CD4-positive, alpha-beta T cell treated with Interleukin-2 at 100 ng/mL for 4 hours (primary cell): Measurements from ENCODE around the gene OR8A1.

Experiments
- DNase-seq: peaks from one replicate; pipeline ENCODE4 v3.0.0-alpha.2; 2020; ENCODE audit warnings: low spot score

OR8A1 gene

DNA sequence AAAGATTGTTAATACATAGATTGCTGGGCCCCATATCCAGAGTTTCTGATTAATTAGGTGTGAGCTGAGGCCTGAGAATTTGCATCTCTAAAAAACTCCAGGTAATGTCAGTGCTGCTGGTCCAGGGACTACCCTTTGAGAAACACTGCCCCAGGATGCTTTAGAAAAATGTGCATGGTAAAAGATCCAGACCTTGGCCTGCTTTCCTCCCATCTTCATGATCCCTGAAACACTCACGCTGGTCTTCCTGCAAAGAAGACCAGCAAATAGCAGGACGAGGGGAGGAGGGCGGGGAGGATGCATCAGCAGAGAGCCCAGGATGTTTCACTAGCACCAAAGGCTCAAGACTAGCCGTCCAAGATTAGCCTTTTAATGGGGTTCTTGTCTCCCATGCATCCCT lies at the start of gene OR8A1:
Gene OR8A1 (plus strand): TSS at position 301 of the 400 bp plus-strand sequence. CDS start 123 bp downstream, outside the sequence.
- no peak for DNase-seq

GRCh38 chr11:124520550-124520854 lies 49.3 kb upstream of the OR8A1 start:
- no peak for DNase-seq

GRCh38 chr11:124533626-124534025 lies 36.2 kb upstream of the OR8A1 start:
- DNase-seq: no peak

GRCh38 chr11:124534051-124534450 lies 35.7 kb upstream of the OR8A1 start:
- DNase-seq: no peak

GRCh38 chr11:124535552-124536232 lies 34.1 kb upstream of the OR8A1 start:
- DNase-seq: no peak

DNA sequence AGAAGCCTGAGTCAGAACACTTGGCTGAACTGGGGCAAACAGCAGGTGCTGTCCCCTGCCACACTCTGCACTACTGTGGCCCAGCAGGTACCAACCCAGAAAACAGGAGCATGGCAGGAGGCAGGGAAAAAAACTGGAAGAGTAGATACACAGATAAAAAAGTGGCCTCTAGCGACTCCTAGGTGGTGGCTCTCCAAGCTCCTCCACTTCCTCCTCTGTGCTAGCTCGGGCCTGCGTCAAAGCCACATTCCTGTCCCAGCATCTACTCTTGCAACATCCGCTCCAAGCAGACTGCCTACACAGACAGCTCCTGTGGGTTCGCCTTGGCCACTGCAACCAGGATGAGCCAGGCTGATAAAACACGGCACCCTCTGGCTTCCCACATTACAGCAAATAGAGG lies 33.3 kb upstream of the OR8A1 start:
- DNase-seq: no peak

DNA sequence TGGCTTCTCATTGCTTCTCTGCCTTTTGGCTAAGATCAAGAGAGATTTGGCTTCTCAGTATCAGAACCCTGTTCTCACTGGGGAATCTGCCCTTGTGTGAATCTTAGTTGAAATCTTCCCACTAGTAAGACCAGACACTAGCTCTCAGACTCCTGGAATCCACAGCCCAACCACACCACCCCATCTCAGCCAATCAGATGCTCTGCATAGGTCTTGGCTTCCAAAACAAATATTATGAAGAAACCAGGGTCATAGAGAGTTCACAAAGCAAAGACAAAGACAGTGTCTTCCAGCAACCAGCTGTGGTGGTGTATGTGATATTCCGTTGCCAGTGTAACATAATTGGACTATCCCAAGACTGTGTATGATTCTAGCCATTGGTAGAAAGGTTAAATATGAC lies 31.8 kb upstream of the OR8A1 start:
- no peak for DNase-seq

DNA sequence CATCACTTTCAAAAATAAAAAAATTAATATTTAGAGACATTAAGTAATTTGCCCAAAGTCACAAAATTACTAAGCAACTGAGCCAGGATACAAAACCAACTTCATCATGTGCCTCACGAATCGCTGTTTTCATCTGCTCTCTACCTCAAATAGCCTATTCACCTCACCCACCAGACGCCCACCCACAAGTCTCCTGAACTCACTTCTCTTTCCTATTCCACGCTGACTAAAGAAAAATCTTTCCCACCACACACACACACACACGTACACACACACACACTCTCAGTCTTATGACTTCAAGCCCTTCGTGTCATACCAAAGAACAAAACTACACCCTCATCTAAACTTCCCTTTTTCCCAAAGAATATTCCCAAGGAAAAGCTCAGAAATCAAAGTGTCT lies 28.6 kb upstream of the OR8A1 start:
- no peak for DNase-seq

- DNase-seq: no peak
These were observed 26.7 kb upstream of the OR8A1 start for GRCh38 chr11:124543145-124543544.

DNA sequence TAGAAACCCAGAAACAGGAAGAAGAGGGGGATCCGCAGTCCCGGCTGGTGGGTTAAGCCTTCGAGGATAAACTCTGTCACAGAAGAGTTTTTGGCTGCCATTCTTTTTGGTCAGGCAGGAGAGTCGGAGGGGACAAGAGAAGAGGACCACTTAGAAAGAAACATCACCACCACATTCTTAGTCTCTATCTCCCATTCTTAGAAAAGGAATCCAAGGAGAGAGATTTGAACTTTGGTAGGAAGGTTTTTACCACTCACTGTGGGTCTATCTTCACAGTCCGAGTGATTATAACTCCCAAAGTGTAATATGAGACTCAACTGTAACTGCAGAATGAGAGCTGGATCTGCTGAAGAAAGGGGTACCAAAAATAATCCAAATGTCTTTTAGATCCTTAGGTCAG lies 26.2 kb upstream of the OR8A1 start, which contains the start of gene OR8B12:
Gene OR8B12 (minus strand): TSS at position 101 of the 400 bp plus-strand sequence. CDS start 0 bp downstream, at position 101.
- no peak for DNase-seq

GRCh38 chr11:124551189-124551588 lies 18.6 kb upstream of the OR8A1 start:
- DNase-seq: no peak

- no peak for DNase-seq
These were observed 17.8 kb upstream of the OR8A1 start for GRCh38 chr11:124551987-124552386.

DNA sequence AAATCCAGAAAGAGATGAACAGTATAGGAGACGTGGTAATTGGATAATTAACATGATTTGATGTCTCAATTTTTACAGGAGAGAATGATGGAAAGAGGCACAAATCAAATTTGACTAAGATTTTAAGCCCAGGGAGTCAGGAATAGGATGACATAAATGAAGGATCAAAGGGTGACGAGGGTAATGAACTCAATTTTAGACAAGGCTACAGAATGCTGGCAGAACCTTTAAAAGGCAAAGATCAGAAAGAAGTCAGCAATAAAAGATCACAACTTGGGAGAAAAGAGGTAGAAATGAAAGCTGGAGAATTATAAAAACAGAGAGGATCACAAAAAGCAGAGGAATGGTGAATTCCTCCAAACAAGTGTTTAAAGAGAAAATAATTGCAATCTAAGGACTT lies 13.0 kb upstream of the OR8A1 start:
- no peak for DNase-seq

- no peak for DNase-seq
These were observed 363 bp downstream of the OR8A1 start for GRCh38 chr11:124570160-124570559.

DNA sequence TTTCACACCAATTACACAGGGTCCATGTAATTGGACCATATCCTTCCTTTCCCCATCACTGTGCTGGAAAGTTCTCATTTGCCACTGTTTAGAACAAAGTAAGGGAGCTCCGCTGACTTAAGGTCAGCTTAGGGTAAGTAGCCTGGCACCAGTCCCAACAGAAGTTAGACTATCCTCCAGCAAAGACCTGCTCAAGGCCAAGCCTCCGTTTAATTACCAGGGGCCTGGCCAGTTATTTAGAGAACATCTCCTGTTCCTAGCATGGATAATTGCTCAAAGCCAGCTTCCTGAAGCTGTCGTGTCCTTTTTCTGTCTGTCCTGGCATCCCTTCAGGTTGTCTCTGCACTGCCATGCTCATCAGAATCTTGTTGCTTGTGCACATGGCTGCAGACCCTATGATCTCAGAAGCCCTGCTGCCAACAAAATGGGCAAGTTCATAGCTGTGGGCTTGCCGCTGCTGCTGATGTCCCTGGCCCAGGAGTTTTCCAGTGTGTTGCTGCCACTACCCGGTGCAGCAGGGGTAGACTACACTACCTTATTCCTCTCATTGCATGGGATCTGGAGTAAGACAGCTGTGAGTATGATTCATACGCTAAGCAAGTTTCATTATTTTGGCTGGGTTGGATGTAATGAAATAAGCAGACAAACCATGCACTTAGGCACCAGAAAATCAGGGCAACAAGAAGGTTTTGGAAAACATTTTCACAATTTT lies 8.1 kb downstream of the OR8A1 start:
- no peak for DNase-seq

DNA sequence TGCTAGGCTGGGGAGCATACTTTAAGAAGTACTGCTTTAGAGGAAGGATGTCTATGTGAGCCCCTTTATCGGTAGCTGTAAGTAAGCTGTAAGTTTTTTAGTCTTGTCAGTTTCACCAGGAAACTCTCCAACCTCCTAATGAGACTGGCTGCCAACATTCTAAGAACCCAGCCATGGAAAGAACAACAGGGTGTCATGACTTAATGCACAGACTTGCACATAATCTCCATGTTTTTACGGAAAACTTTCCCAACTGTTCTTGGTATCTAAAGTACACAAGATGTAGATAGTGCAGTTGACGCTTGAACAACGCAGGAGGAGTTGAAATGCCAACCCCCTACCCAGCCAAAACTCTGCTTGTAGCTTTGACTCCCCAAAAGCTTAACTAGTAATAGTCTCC lies 9.0 kb downstream of the OR8A1 start:
- DNase-seq: no peak

DNA sequence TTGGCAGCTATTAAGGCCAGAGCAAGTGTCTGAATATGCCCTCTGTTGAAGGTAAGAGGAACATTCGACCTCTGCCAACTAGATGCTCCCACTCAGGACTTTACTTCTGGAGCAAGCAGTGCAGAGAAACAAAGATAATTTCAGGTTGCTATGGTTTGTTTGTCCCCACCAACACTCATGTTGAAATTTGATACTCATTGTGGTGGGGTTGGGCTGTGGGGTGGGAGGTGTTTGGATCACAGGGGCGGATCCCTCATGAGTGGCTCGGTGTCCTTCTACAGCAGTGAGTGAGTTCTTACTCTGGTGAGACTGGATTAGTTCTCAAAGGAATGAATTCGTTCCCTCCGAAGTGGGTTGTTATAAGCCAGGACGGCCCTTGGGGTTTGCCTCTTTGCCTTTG lies 12.0 kb downstream of the OR8A1 start:
- no peak for DNase-seq

DNA sequence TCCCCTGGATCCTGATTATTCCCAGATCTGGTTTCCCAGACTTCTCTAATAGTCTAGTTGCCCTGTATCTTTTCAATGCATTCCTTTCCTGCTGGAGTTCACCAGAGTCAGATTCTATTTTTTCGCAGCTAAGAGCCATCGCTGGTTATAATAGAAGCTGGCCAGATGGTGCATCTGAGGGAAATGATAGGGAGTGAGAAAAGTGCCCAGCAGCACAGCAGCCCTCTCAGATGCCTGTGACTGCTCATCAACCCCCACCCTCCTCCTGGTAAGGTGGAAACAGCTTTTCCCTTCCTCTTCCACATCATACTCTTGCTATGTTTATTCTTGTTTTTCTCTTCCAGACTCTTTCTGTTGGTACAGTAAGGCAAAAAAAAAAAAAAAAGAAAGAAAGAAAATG lies 12.8 kb downstream of the OR8A1 start:
- DNase-seq: no peak

DNA sequence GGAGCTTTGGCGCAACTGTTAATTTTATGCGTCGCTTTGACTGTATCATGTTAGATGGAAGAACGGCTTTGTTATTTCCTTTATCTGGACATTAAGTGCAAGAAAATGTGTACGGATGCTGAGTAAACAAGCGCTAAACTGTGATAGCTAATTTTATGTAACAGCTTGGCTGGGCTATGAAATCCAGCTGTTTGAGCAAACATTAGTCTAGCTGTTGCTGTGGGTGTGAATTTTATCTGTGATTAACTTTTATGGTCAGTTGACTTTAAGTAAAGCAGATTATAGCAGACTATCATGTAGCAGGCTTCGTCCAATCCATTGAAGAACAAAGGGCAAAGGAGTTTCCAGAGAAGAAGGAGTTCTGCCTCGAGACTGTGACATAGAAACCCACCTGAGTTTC lies 14.0 kb downstream of the OR8A1 start:
- no peak for DNase-seq

GRCh38 chr11:124584681-124585372 lies 15.0 kb downstream of the OR8A1 start:
- no peak for DNase-seq

- peak; percentile 30 for DNase-seq
These were observed 16.6 kb downstream of the OR8A1 start for GRCh38 chr11:124586238-124586860.

GRCh38 chr11:124591430-124591829 lies 21.6 kb downstream of the OR8A1 start:
- no peak for DNase-seq

DNA sequence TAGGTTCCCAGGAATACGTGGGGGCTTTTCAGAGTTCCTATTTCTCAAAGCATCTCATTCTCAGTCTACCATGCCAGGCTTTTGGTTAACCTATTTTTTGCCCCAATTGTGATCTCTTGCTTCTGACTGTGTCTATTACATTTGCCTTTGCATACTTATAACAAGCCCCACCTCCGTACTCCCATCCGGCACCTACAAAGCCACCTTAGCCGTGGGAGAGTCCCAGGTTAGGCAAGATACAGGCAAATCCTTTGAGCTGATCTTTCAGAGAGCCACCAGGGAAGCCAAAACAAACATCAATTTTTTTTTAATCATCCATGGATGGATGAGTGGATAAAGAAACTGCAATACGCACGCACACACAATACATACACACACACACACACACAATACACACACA lies 22.8 kb downstream of the OR8A1 start:
- DNase-seq: no peak
